Measurements from ENCODE around the gene FAM222A.

- TF ChIP-seq MXI1 (conservative IDR thresholded peaks at IDR 0.05; ENCODE audit: poor library complexity, severe bottlenecking) (no peak), POLR2AphosphoS5 (IDR thresholded peaks at IDR 0.05) (no peak), REST (IDR thresholded peaks at IDR 0.05; ENCODE audit: borderline replicate concordance) (no peak)
Measured at GRCh38 chr12:109703684-109704083, 9.9 kb upstream of the FAM222A start.

All from neural cell (in vitro differentiated cells).